ENCODE data around the gene JADE3.
"Not testable (repeated sequence)": the region's sequence is repeated elsewhere in the genome, so short reads cannot be mapped to it uniquely, and the experiment has no call there.

The JADE3 gene

GRCh38 chrX:46957297-46957696 is 45.1 kb downstream of the JADE3 start:
- no peak overlapping the region for H3K4me3 ChIP-seq (ENCODE audit: low read depth, low read length)
- no peak for TF ChIP-seq CTCF (IDR thresholded peaks at IDR 0.05; ENCODE audit: low read depth, low read length)

GRCh38 chrX:46959101-46959500 is 46.9 kb downstream of the JADE3 start:
- TF ChIP-seq CTCF (IDR thresholded peaks at IDR 0.05; ENCODE audit: low read depth, low read length) = no peak
- no peak overlapping the region for H3K4me3 ChIP-seq (ENCODE audit: low read depth, low read length)

- no peak overlapping the region for H3K4me3 ChIP-seq (ENCODE audit: low read depth, low read length)
- no peak for TF ChIP-seq CTCF (IDR thresholded peaks at IDR 0.05; ENCODE audit: low read depth, low read length)
Measured at GRCh38 chrX:46959985-46960700, 47.9 kb downstream of the JADE3 start.

- no peak overlapping the region for H3K4me3 ChIP-seq (ENCODE audit: low read depth, low read length)
- TF ChIP-seq CTCF (IDR thresholded peaks at IDR 0.05; ENCODE audit: low read depth, low read length) = no peak
Measured at GRCh38 chrX:46961097-46961496, 48.9 kb downstream of the JADE3 start.

- no peak overlapping the region for H3K4me3 ChIP-seq (ENCODE audit: low read depth, low read length)
- no peak for TF ChIP-seq CTCF (IDR thresholded peaks at IDR 0.05; ENCODE audit: low read depth, low read length)
Measured at GRCh38 chrX:46961574-46962283, 49.5 kb downstream of the JADE3 start.

GRCh38 chrX:46965125-46965758 is 53.0 kb downstream of the JADE3 start:
- no peak for TF ChIP-seq CTCF (IDR thresholded peaks at IDR 0.05; ENCODE audit: low read depth, low read length)

GRCh38 chrX:46967547-46967946 is 55.3 kb downstream of the JADE3 start:
- no peak for TF ChIP-seq CTCF (IDR thresholded peaks at IDR 0.05; ENCODE audit: low read depth, low read length)
- no peak overlapping the region for H3K4me3 ChIP-seq (ENCODE audit: low read depth, low read length)

More at GRCh38 chrX:46965125-46965758, 53.0 kb downstream of the JADE3 start:
- no peak overlapping the region for H3K4me3 ChIP-seq (ENCODE audit: low read depth, low read length)

- H3K4me3 ChIP-seq (ENCODE audit: low read depth, low read length) = not testable (repeated sequence)
Measured at GRCh38 chrX:46977046-46977445, 64.8 kb downstream of the JADE3 start.
